ENCODE results near the gene TM4SF4.

- TF ChIP-seq CTCF (optimal IDR thresholded peaks at IDR 0.05 in 1 of 3, IDR thresholded peaks at IDR 0.05 in 1 of 3, conservative IDR thresholded peaks at IDR 0.05 in 1 of 3; ENCODE audit: extremely low read depth in 1 of 3, insufficient read depth in 2 of 3, low read length in 3 of 3) (no peak), EZH2 (IDR thresholded peaks at IDR 0.05; ENCODE audit: low read length) (no peak)
Observed at GRCh38 chr3:149529099-149529498, 54.6 kb downstream of the TM4SF4 start.

Data from keratinocyte (primary cell).